ENCODE measurements around the gene SYNGR3. TPM values are rescaled to one million over a fixed set of nuclear protein-coding genes. Genes with fewer than 3 reads are reported as not detected.
A peak's percentile ranks its signal among the peaks of the same experiment; 100 is the strongest.

Gene SYNGR3
- total and polyA plus RNA-seq, 11 donors, result 0.19 to 2.7 (median 0.86) TPM

- no peaks in the 10 kb centered on the region for H3K27me3 ChIP-seq
- no peaks in the 10 kb centered on the region for H3K9me3 ChIP-seq
- peak overlapping the region; percentile 65 to 100 (median 87) for H3K4me3 ChIP-seq
- intact Hi-C loops (cut with DNase I), result no loop called here
- 23 to 30% (median 24%) methylated on average over 20 to 24 of the region's 24 CpGs for WGBS, 4 donors
- H3K27ac ChIP-seq, result peak overlapping the region; percentile 85 to 99 (median 97)
- no peak for TF ChIP-seq CTCF (IDR thresholded peaks at IDR 0.05)
- DNase-seq (no peak), ATAC-seq (no peak)
- H3K36me3 ChIP-seq, result peaks cover 0 to 33% (median 31%) of the 10 kb centered on the region in 9 donors
- H3K4me1 ChIP-seq, result peaks cover 2 to 42% (median 26%) of the 10 kb centered on the region in 12 donors
Observed at GRCh38 chr16:1965396-1966001, 24.3 kb upstream of the SYNGR3 start.

- Histone ChIP-seq H3K4me1 (peaks cover 0 to 40% (median 27%) of the 10 kb centered on the region in 12 donors), H3K27ac (peak within 1 kb of the TSS in 5 of 12 donors; percentile 95 to 99 (median 97)), H3K36me3 (peaks cover 0 to 27% (median 24%) of the 10 kb centered on the region in 9 donors), H3K4me3 (peak within 1 kb of the TSS in 11 of 12 donors; percentile 65 to 100 (median 87)), H3K27me3 (no peaks in the 10 kb centered on the region), H3K9me3 (no peaks in the 10 kb centered on the region)
- WGBS, 4 donors, result 93 to 96% (median 95%) methylated on average over 5 to 6 of the region's 6 CpGs
- DNase-seq, result no peak
- no peak for TF ChIP-seq POLR2A (IDR thresholded peaks at IDR 0.05)
- no peak for TF ChIP-seq CTCF (IDR thresholded peaks at IDR 0.05)
- intact Hi-C loops (cut with DNase I), result no loop called here
- ATAC-seq, result no peak
Observed at GRCh38 chr16:1966460-1966859, 23.3 kb upstream of the SYNGR3 start, which contains the start of gene RNF151. Gene RNF151 (plus strand): TSS chr16:1966856. CDS start chr16:1966882, 26 bp downstream.

DNA sequence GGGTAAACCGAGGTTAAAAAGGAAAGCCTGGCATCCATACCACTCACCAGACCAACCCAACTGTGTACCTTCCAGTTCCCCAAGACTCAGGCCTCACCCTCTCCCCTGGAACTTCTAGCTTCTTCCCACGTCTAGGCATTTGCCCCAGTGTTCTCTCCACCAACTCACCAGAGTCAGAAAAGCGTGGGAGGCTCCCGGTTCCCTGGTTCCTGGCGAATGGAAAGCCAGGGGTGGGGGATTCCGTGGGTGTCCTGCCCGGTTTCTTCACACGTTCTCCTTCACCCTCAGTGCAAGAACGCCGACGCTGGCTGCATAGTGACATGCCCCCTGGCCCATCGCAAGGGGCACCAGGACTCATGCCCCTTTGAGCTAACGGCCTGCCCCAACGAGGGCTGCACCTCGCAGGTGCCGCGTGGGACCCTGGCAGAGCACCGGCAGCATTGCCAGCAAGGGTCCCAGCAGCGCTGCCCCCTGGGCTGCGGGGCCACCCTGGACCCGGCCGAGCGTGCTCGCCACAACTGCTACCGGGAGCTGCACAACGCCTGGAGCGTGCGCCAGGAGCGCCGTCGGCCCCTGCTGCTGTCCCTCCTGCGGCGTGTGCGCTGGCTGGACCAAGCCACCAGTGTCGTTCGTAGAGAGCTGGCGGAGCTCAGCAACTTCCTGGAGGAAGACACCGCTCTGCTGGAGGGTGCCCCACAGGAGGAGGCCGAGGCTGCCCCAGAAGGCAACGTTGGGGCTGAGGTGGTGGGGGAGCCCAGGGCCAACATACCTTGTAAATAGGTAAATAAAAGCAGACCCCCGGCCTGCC lies 21.4 kb upstream of the SYNGR3 start:
- Histone ChIP-seq H3K4me3 (no peak overlapping the region), H3K4me1 (peaks cover 0 to 42% (median 32%) of the 10 kb centered on the region in 12 donors), H3K36me3 (peaks cover 0 to 8% (median 5%) of the 10 kb centered on the region in 9 donors), H3K9me3 (no peaks in the 10 kb centered on the region), H3K27ac (no peak overlapping the region), H3K27me3 (no peaks in the 10 kb centered on the region)
- WGBS, 4 donors, result 88 to 91% (median 89%) methylated on average over 34 to 41 of the region's 41 CpGs
- TF ChIP-seq CTCF (IDR thresholded peaks at IDR 0.05) (no peak), POLR2A (IDR thresholded peaks at IDR 0.05) (no peak)
- DNase-seq, result no peak
- no peak for ATAC-seq
- intact Hi-C loops (cut with DNase I), result no loop called here
